Loucy (cell line): Measurements from ENCODE around the gene KAT2B.

ENCODE experiments used
- EZH2phosphoT487 ChIP-seq: fragments of 200-600 bp; IDR thresholded peaks from 2 replicates; pipeline ENCODE4 v1.6.1; 2018; ENCODE audit warnings: antibody characterized with exemption, mild to moderate bottlenecking, moderate library complexity, borderline replicate concordance
- TF ChIP-seq, protein P1 (sequence below): fragments of 200-600 bp; sonication (generic); conservative IDR thresholded peaks from 2 replicates; pipeline ENCODE4 v1.5.1; 2014; ENCODE audit warnings: mild to moderate bottlenecking, antibody characterized with exemption, low read length

DNA sequence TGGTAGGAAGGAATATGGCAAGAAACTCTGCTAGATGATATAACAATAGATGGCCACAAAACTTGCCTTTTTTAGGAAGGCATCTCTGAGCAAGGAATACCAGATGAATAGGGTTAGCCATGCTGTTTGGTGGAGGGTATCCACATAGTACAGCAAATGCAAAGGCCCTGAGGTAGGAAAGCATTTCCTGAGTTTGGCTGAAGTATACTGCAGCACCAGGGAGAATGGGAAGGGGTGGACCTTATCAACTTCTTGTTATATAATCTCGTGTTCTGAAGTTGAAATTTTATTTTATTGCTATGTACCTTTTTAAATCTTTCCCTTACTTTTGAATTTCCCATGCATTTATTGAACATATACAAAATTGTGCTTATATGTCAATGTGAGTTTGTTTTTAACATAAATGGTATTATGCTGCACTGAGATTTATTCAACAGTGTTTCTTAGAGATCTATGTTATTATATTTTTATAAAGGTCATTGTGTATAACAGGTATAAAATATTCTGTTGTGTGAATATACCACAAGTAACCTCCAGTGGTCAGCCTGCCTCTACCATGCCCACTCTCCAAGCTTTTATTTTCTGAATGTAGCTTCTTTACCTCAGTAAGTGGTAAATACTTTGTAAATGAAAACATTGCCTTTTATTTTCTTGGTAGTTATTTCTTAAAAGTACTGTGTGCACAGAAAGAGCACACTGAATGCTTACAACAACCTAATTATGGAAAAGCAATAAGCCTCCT, 2.8 kb upstream of the KAT2B start:
- TF ChIP-seq, protein P1, sequence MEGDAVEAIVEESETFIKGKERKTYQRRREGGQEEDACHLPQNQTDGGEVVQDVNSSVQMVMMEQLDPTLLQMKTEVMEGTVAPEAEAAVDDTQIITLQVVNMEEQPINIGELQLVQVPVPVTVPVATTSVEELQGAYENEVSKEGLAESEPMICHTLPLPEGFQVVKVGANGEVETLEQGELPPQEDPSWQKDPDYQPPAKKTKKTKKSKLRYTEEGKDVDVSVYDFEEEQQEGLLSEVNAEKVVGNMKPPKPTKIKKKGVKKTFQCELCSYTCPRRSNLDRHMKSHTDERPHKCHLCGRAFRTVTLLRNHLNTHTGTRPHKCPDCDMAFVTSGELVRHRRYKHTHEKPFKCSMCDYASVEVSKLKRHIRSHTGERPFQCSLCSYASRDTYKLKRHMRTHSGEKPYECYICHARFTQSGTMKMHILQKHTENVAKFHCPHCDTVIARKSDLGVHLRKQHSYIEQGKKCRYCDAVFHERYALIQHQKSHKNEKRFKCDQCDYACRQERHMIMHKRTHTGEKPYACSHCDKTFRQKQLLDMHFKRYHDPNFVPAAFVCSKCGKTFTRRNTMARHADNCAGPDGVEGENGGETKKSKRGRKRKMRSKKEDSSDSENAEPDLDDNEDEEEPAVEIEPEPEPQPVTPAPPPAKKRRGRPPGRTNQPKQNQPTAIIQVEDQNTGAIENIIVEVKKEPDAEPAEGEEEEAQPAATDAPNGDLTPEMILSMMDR = no peak
- TF ChIP-seq EZH2phosphoT487 = no peak
